Stomach (tissue), 9 donors: ENCODE data around the gene SMIM1. TPM values are rescaled to one million over a fixed set of nuclear protein-coding genes. Genes with fewer than 3 reads are reported as not detected.

Source experiments
- DNase-seq, 2 donors: peaks; one replicate each; pipeline versions ENCODE4 v3.0.0 to v3.0.0-alpha.2; 2013 to 2019
- H3K27ac ChIP-seq, 5 donors: fragments of 200-600 bp in 4 of 5; sonication (generic) in 4 of 5; one replicate each; pipeline ENCODE4 v1.5.1; 2013 to 2019; ENCODE audit warnings: mild to moderate bottlenecking in 1 of 5, moderate library complexity in 1 of 5
- H3K27me3 ChIP-seq, 3 donors: fragments of 200-600 bp; sonication (generic); one replicate each; pipeline ENCODE4 v1.5.1; 2017 to 2019; ENCODE audit warnings: mixed run types in 1 of 3
- H3K36me3 ChIP-seq, 4 donors: fragments of 200-600 bp; sonication (generic); 1 replicate in 3 of 4; 2 replicates in 1 of 4; pipeline ENCODE4 v1.5.1; 2016 to 2019
- H3K4me1 ChIP-seq, 4 donors: fragments of 200-600 bp; sonication (generic); one replicate each; pipeline ENCODE4 v1.5.1; 2016 to 2019
- H3K4me3 ChIP-seq, 4 donors: fragments of 200-600 bp; sonication (generic) in 3 of 4; one replicate each; pipeline ENCODE4 v1.5.1; 2016 to 2019; ENCODE audit warnings: mild to moderate bottlenecking in 1 of 4
- H3K9me3 ChIP-seq, 4 donors: fragments of 200-600 bp; sonication (generic); one replicate each; pipeline ENCODE4 v1.5.1; 2016 to 2019
- EP300 ChIP-seq: sonication (generic); formaldehyde crosslinking; IDR thresholded peaks from one replicate; pipeline ENCODE4 v1.6.1; 2017; ENCODE audit warnings: antibody characterized with exemption
- POLR2A ChIP-seq, 4 donors: fragments of 450-650 bp; IDR thresholded peaks; one replicate each; pipeline ENCODE4 v1.6.1; 2016; ENCODE audit warnings: antibody characterized with exemption in 4 of 4, control low read depth in 2 of 4, mild to moderate bottlenecking in 1 of 4, moderate library complexity in 1 of 4
- POLR2AphosphoS5 ChIP-seq, 3 donors: sonication (generic); formaldehyde crosslinking; IDR thresholded peaks; one replicate each; pipeline ENCODE4 v1.6.1; 2016; ENCODE audit warnings: antibody characterized with exemption in 3 of 3
- WGBS, 5 donors: extraction: QIAGEN DNeasy Blood & Tissue Kit in 3 of 5; methylation state at CpG; one replicate each; pipeline versions ENCODE4 v1.1.5 to v1.1.7; 2013 to 2018; 5-methylcytosine and 5-hydroxymethylcytosine counted together
- intact Hi-C: fragments of 100-400 bp; cut with DNase I; formaldehyde crosslinking; loops from one replicate; pipeline ENCODE4 v1.15.1; 2023; ENCODE audit warnings: low total_unique reads
- polyA plus RNA-seq, 3 donors: library from polyadenylated mRNA; stranded (reverse); fragments of 200-250 nt; gene quantifications; one replicate each; pipeline ENCODE4 v1.2.3, GENCODE V29; 2013
- total RNA-seq, 5 donors: library from RNA; depleted of rRNA; stranded (reverse); fragments of >200 nt; gene quantifications; one replicate each; pipeline versions ENCODE4 v1.1.0 to v1.2.3, GENCODE V29; 2014 to 2016
- TF ChIP-seq, protein P1 (sequence below), 7 experiments: fragments of 450-650 bp in 4 of 7; fragments of 200-600 bp in 3 of 7; sonication (generic) in 3 of 7; IDR thresholded peaks; one replicate each; pipeline ENCODE4 v1.5.1; 2016 to 2019; ENCODE audit warnings: antibody characterized with exemption in 7 of 7, control low read depth in 2 of 7, mild to moderate bottlenecking in 1 of 7
- donor health status: healthy with polysubstance abuse.
- donor health status: Bipolar disorder and iron deficiency.
- donor health status: healthy.

SMIM1 gene
- total and polyA plus RNA-seq, 8 donors: 7.3 to 26.5 (median 12.5) TPM; not detected in 5

DNA sequence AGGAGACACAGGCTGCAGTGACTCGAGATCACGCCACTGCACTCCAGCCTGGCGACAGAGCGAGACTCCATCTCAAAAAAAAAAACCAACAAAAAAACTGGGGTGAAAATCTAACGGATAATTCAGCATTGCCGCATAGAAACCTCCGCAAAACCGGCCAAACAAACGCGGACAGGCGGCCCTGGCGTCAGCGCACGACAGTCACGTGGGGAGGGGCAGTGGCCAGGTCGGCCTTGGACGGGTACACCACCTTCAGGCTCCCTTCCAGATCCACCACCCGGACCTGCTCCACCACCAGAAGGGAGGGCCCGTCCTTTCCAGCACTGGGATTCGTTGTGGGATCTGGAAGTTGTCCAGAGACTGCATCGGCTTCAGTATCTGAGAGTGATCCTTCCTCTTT lies 8.4 kb downstream of the SMIM1 start:
- no peak overlapping the region for H3K4me3 ChIP-seq
- H3K4me1 ChIP-seq: peaks cover 5 to 7% (median 6%) of the 10 kb centered on the region in 4 donors
- H3K9me3 ChIP-seq: no peaks in the 10 kb centered on the region
- DNase-seq: no peak
- intact Hi-C loops: no loop called here
- H3K36me3 ChIP-seq: peaks cover 65 to 83% (median 80%) of the 10 kb centered on the region in 4 donors
- H3K27me3 ChIP-seq: no peaks in the 10 kb centered on the region
- no peak overlapping the region for H3K27ac ChIP-seq
- TF ChIP-seq POLR2A (IDR thresholded peaks at IDR 0.05) (no peak), EP300 (no peak), POLR2AphosphoS5 (IDR thresholded peaks at IDR 0.05) (no peak)
- TF ChIP-seq, protein P1, sequence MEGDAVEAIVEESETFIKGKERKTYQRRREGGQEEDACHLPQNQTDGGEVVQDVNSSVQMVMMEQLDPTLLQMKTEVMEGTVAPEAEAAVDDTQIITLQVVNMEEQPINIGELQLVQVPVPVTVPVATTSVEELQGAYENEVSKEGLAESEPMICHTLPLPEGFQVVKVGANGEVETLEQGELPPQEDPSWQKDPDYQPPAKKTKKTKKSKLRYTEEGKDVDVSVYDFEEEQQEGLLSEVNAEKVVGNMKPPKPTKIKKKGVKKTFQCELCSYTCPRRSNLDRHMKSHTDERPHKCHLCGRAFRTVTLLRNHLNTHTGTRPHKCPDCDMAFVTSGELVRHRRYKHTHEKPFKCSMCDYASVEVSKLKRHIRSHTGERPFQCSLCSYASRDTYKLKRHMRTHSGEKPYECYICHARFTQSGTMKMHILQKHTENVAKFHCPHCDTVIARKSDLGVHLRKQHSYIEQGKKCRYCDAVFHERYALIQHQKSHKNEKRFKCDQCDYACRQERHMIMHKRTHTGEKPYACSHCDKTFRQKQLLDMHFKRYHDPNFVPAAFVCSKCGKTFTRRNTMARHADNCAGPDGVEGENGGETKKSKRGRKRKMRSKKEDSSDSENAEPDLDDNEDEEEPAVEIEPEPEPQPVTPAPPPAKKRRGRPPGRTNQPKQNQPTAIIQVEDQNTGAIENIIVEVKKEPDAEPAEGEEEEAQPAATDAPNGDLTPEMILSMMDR (IDR thresholded peaks at IDR 0.05): no peak
- WGBS, 5 donors: 82 to 89% (median 87%) methylated on average over 21 of the region's 21 CpGs

DNA sequence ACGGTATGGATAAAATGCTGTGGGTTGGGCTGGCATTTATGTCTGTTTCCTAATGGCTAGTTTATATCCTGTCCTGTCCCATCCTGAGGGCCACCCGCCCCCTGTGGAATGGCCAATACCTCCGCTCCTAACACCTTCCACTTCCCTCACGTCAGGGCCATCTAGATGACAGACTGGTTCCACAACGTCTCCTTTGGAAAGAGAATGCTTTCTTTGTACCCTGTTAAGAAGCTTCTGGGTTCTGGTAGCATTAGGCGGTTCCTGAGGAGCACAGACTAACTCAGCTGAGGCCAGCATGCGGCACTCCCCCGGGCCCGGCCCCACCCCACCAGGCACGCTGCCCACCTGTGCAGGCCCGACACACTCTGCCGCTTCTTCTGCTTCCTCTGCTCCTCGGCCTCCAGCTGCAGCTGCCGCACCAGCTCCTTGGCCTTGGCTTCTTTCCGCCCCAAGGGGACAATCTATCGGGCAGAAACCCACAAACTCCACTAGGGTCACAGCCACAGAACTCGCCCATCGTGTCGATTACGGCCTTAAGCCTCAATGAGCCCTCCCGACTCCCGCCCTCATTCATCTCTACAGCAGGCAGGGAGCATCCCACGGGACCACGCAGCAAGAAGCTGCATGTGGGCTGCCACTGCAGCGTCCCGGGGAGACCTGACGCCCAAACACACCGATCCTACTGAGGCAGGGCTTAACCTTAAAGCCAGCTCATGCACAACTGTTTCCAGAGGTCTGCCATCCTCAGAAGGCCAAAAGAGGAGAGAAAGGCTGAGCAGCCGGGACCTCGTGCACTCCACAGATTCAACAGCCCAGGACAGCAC lies 11.3 kb downstream of the SMIM1 start:
- peaks cover 77 to 100% (median 99%) of the 10 kb centered on the region in 4 donors for H3K36me3 ChIP-seq
- H3K4me3 ChIP-seq: no peak overlapping the region
- intact Hi-C loops: no loop called here
- no peak overlapping the region for H3K27ac ChIP-seq
- no peaks in the 10 kb centered on the region for H3K27me3 ChIP-seq
- peaks cover 0 to 8% (median 2%) of the 10 kb centered on the region in 4 donors for H3K4me1 ChIP-seq
- DNase-seq: no peak
- H3K9me3 ChIP-seq: no peaks in the 10 kb centered on the region
- WGBS, 5 donors: 93 to 96% (median 94%) methylated on average over 30 of the region's 30 CpGs
- TF ChIP-seq POLR2A (IDR thresholded peaks at IDR 0.05) (no peak), EP300 (no peak), POLR2AphosphoS5 (IDR thresholded peaks at IDR 0.05) (no peak)
- TF ChIP-seq, protein P1 (IDR thresholded peaks at IDR 0.05): no peak

DNA sequence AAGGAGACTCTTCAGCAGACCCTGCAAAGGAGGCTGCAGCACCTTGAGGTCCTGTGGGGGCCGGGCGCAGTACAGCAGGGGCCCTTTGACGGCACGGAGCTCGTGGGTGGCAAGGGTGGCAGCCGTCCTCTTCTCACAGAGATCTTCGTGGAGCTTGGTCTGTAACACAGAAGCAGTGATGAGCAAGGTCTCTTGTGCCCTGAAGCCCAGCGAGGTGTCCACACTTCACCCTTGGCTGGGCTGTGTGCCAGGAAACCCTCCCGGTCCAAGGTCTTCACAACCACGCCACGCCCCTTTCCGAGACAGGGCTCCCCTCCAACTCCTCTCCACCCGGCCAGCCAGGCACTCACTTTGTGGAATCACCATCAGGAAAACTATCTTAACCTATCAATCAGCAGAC lies 12.5 kb downstream of the SMIM1 start:
- 72 to 83% (median 79%) methylated on average over 13 of the region's 13 CpGs for WGBS, 5 donors
- H3K27ac ChIP-seq: no peak overlapping the region
- H3K27me3 ChIP-seq: no peaks in the 10 kb centered on the region
- peaks cover 69 to 100% (median 95%) of the 10 kb centered on the region in 4 donors for H3K36me3 ChIP-seq
- H3K4me1 ChIP-seq: peaks cover 0 to 20% (median 9%) of the 10 kb centered on the region in 4 donors
- H3K9me3 ChIP-seq: no peaks in the 10 kb centered on the region
- intact Hi-C loops: no loop called here
- TF ChIP-seq, protein P1 (IDR thresholded peaks at IDR 0.05): no peak
- no peak overlapping the region for H3K4me3 ChIP-seq
- DNase-seq: peak in 1 of 2 donors; percentile 45

DNA sequence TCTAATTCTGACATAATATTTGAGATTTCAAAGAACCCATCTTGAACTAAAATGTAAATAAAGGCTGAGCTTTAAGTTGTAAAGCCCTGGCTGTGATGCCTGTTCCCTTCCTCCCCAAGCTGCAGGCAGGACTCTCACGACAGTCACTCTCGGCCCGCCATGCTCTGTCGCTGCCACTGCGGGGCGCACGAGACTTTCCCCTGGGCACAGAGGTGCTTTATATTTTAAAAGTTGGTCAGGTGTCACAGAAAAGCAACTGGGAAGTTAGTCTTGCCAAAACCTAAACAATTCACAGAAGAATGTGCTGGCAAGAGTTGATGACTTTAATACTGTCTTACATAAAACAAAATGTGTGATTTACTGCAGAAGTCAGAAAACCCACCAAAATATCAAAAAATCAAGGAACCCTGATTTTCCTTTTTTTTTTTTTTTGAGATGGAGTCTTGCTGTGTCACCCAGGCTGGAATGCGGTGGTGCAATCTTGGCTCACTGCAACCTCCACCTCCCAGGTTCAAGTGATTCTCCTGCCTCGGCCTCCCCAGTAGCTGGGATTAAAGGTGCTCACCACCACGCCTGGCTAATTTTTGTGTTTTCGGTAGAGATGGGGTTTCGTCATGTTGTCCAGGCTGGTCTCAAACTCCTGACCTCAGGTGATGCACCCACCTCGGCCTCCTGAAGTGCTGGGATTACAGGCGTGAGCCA lies 13.1 kb downstream of the SMIM1 start:
- Histone ChIP-seq H3K4me3 (no peak overlapping the region), H3K9me3 (no peaks in the 10 kb centered on the region), H3K4me1 (peaks cover 6 to 26% (median 15%) of the 10 kb centered on the region in 4 donors), H3K36me3 (peaks cover 63 to 100% (median 94%) of the 10 kb centered on the region in 4 donors), H3K27me3 (no peaks in the 10 kb centered on the region), H3K27ac (no peak overlapping the region)
- no peak for DNase-seq
- intact Hi-C loops: no loop called here
- 77 to 85% (median 82%) methylated on average over 14 of the region's 14 CpGs for WGBS, 5 donors
- TF ChIP-seq, protein P1 (IDR thresholded peaks at IDR 0.05): peak in 1 of 7 experiments; percentile 8
- no peak for TF ChIP-seq POLR2AphosphoS5 (IDR thresholded peaks at IDR 0.05)
